CD4-positive, alpha-beta T cell treated with Interleukin-10 for 1 hour (primary cell): ENCODE measurements around the gene SND1.

ENCODE experiments used
- DNase-seq: peaks from one replicate; pipeline ENCODE4 v3.0.0-alpha.2; 2020

Gene SND1

GRCh38 chr7:128063088-128063487 lies 411.1 kb downstream of the SND1 start:
- DNase-seq: no peak

- DNase-seq: no peak
These were observed 413.9 kb downstream of the SND1 start for GRCh38 chr7:128065872-128066271.

GRCh38 chr7:128066395-128066794 lies 414.4 kb downstream of the SND1 start:
- no peak for DNase-seq

GRCh38 chr7:128066858-128067257 lies 414.9 kb downstream of the SND1 start:
- no peak for DNase-seq

- DNase-seq: no peak
These were observed 416.0 kb downstream of the SND1 start for GRCh38 chr7:128067983-128068382.

- DNase-seq: no peak
These were observed 416.8 kb downstream of the SND1 start for GRCh38 chr7:128068785-128069184.

- no peak for DNase-seq
These were observed 417.7 kb downstream of the SND1 start for GRCh38 chr7:128069373-128070364.

GRCh38 chr7:128071376-128071775 lies 419.4 kb downstream of the SND1 start:
- no peak for DNase-seq

- no peak for DNase-seq
These were observed 419.8 kb downstream of the SND1 start for GRCh38 chr7:128071801-128072200.

GRCh38 chr7:128073671-128074310 lies 421.8 kb downstream of the SND1 start:
- no peak for DNase-seq

GRCh38 chr7:128074336-128074735 lies 422.3 kb downstream of the SND1 start:
- no peak for DNase-seq

- no peak for DNase-seq
These were observed 422.7 kb downstream of the SND1 start for GRCh38 chr7:128074736-128075135.

- no peak for DNase-seq
These were observed 423.5 kb downstream of the SND1 start for GRCh38 chr7:128075242-128076095.

- DNase-seq: no peak
These were observed 424.3 kb downstream of the SND1 start for GRCh38 chr7:128076196-128076795.

- no peak for DNase-seq
These were observed 424.8 kb downstream of the SND1 start for GRCh38 chr7:128076796-128077271.

- no peak for DNase-seq
These were observed 426.3 kb downstream of the SND1 start for GRCh38 chr7:128078309-128078708.

GRCh38 chr7:128080169-128080568 lies 428.2 kb downstream of the SND1 start:
- DNase-seq: no peak

- DNase-seq: no peak
These were observed 429.4 kb downstream of the SND1 start for GRCh38 chr7:128081351-128081750.

- no peak for DNase-seq
These were observed 429.8 kb downstream of the SND1 start for GRCh38 chr7:128081808-128082207.

- DNase-seq: no peak
These were observed 430.4 kb downstream of the SND1 start for GRCh38 chr7:128082431-128082830.

GRCh38 chr7:128084896-128085608 lies 433.1 kb downstream of the SND1 start:
- no peak for DNase-seq

- no peak for DNase-seq
These were observed 438.5 kb downstream of the SND1 start for GRCh38 chr7:128090492-128090891.
